SK-N-MC (cell line): ENCODE data around the gene ASRGL1.

ENCODE experiments used
- DNase-seq: peaks from one replicate; pipeline ENCODE4 v3.0.0-alpha.2; 2011; ENCODE audit warnings: low read depth, low spot score
- H3K27ac ChIP-seq: fragments of 200-600 bp; sonication (generic); 2 replicates; pipeline ENCODE4 v1.5.1; 2016; ENCODE audit warnings: mixed run types
- H3K36me3 ChIP-seq: fragments of 200-600 bp; sonication (generic); 2 replicates; pipeline ENCODE4 v1.6.1; 2017; ENCODE audit warnings: antibody characterized with exemption, low read length, mixed read lengths; ENCODE audit not compliant: insufficient read depth
- H3K4me3 ChIP-seq: fragments of 200-600 bp; sonication (generic); 2 replicates; pipeline ENCODE4 v1.5.1; 2016
- H3K9ac ChIP-seq: fragments of 200-600 bp; sonication (generic); 2 replicates; pipeline ENCODE4 v1.8.0; 2017; ENCODE audit warnings: mixed run types, mixed read lengths; ENCODE audit not compliant: insufficient read length
- H3K9me3 ChIP-seq: fragments of 200-600 bp; sonication (generic); 2 replicates; pipeline ENCODE4 v1.6.1; 2017; ENCODE audit warnings: low read depth, mild to moderate bottlenecking, antibody characterized with exemption, low read length, moderate library complexity, mixed read lengths
- EZH2 ChIP-seq: fragments of 200-600 bp; sonication (generic); IDR thresholded peaks from one replicate; pipeline ENCODE4 v1.6.1; 2017; ENCODE audit warnings: antibody characterized with exemption
- FOXP2 ChIP-seq: optimal IDR thresholded peaks from 2 replicates; pipeline ENCODE3; 2011; ENCODE audit warnings: mild to moderate bottlenecking, moderate library complexity; ENCODE audit not compliant: insufficient read depth; ENCODE audit errors: extremely low read length, control extremely low read depth
- POLR2AphosphoS5 ChIP-seq: IDR thresholded peaks from 2 replicates; pipeline ENCODE4 v1.6.1; 2012; ENCODE audit warnings: mild to moderate bottlenecking, low read depth, low read length, borderline replicate concordance

Gene ASRGL1

DNA sequence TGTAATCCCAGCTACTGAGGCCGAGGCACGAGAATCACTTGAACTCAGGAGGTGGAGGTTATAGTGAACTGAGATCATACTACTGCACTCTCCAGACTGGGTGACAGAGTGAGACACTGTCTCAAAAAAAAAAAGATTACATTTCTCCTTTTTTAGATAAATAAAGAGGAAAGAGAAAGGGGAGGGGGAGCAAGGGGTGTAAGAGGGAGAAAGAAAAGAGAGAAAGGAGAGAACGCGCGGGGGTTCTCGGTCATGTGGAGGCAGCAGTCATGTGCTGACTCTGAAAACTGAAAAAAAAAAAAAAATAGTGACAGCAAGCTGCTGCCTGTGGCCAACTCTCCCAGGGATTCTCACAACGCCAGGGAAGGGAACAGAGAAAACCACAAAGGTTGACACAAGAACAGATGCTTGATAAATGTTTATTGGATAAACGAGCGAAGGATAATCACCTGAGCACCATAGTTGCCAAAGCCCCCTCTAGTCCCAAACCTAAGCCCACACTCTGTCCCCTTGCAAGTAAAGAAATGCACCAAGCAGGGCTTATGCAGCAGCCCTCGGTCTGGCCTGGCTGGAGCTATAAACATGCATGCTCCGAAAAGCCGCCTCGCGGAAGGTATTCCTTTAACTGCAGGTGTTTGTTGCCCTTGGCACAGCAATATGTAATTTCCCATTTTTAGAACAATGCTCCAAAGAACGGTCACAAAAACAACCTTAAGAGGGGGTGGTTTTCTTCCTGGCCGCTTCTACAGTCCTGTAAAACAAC, 96.1 kb downstream of the ASRGL1 start:
- TF ChIP-seq EZH2: no peak
- TF ChIP-seq POLR2AphosphoS5: no peak
- TF ChIP-seq FOXP2: no peak
- Histone ChIP-seq H3K27ac (no peak overlapping the region), H3K9me3 (no peaks in the 10 kb centered on the region), H3K4me3 (no peak overlapping the region), H3K36me3 (no peaks in the 10 kb centered on the region), H3K9ac (no peak overlapping the region)
- DNase-seq: no peak

DNA sequence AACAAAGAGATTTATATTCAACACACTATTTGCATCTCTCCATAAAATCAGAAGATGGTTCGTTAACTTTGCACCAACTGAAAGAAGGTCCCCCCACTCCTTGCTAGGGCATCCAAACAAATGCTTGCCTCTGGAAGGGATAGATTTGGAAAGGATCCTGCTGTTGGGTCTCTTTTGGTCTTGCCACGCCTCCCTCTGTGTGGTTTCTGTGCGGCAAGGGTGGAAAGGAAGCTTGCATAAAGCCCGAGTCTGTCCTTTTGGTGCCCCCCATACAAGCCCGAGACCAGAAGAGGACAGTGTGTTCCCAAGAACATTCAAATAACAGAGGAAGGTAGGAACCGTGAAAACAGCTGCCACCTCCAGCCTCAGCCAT, 96.6 kb downstream of the ASRGL1 start:
- no peak for TF ChIP-seq POLR2AphosphoS5
- TF ChIP-seq FOXP2: no peak
- TF ChIP-seq EZH2: no peak
- Histone ChIP-seq H3K4me3 (no peak overlapping the region), H3K36me3 (no peaks in the 10 kb centered on the region), H3K9me3 (no peaks in the 10 kb centered on the region), H3K9ac (no peak overlapping the region), H3K27ac (no peak overlapping the region)
- no peak for DNase-seq

DNA sequence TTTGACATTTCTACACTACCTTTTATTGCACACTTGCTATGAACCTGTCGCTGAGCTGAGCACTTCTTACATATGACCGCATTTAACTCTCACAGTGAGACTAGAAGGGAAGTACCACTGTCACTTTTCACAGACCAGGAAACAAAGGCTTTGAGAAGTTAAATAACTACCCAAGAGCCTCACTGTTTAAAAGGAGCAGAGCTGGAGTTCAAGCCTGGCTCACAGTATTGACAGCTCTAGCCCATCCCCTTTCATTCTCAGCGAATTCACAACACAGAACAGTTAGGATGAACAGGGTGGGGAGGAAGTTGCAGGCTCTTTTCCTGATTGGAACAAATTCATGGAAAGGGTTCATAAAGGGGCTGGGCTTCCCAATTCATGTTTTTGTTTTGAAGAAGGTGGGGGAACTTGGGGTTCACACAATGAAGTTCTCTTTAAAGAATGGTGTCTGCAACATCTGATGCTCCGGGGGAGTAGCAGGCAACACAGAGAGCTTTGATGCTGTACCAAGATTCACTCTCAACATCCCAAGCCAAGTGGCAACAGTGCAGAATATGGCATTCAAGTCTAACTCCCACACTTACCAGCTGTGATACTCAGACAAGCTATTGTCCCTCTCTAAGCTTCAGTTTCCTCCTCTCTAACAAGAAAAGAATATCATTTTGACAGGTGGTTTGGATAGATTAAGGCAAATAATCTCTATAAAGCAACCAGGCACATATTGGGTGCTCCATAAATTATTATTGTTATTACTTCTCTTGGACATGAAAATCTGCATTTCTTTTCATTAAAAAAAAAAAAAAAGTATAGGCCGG, 98.8 kb downstream of the ASRGL1 start:
- H3K9ac ChIP-seq: no peak overlapping the region

DNA sequence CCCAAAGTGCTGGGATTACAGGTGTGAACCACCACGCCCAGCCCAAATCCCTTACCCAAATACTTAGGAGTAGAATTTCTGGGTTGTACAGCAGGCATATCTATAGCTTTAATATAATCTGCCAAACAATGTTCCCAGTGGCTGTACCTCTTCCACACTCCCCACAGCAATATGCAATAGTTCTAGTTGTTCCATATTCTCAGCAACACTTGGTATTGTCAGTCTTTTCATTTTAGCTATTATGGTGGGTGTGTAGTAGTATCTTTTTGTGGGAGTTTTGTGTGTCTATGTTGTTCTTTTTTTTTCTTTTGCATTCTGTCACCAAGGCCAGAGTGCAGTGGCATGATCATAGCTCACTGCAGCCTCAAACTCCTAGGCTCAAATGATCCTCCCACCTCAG, 100.4 kb downstream of the ASRGL1 start:
- H3K4me3 ChIP-seq: no peak overlapping the region
- H3K9me3 ChIP-seq: no peaks in the 10 kb centered on the region
- DNase-seq: no peak
- no peaks in the 10 kb centered on the region for H3K36me3 ChIP-seq
- TF ChIP-seq FOXP2 (no peak), POLR2AphosphoS5 (no peak), EZH2 (no peak)
- H3K27ac ChIP-seq: no peak overlapping the region
- no peak overlapping the region for H3K9ac ChIP-seq

More for the DNA sequence above, 98.8 kb downstream of the ASRGL1 start:
- H3K4me3 ChIP-seq: no peak overlapping the region
- no peaks in the 10 kb centered on the region for H3K9me3 ChIP-seq
- TF ChIP-seq EZH2 (no peak), FOXP2 (no peak), POLR2AphosphoS5 (no peak)
- H3K27ac ChIP-seq: no peak overlapping the region
- no peaks in the 10 kb centered on the region for H3K36me3 ChIP-seq
- no peak for DNase-seq

DNA sequence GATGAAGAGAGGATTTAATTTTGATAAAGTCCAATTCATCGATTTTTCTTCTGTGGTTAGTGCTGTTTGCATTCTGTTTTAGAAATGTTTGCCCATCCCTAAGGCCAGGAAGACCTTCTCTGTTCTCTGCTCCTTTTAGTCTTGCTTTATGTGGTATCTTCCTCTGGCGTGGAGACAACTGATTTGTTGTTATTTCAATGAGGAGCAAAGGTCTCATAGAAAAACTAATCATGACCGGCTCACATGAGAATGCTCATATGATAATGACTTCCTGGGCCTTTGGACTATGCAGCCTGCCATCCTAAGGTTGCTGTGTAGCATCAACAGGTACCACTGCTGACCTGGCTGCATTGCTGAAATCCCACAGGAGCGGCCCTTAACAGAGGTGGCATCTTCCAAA, 101.4 kb downstream of the ASRGL1 start:
- no peaks in the 10 kb centered on the region for H3K36me3 ChIP-seq
- no peak for TF ChIP-seq POLR2AphosphoS5
- no peak for TF ChIP-seq FOXP2
- no peak for TF ChIP-seq EZH2

DNA sequence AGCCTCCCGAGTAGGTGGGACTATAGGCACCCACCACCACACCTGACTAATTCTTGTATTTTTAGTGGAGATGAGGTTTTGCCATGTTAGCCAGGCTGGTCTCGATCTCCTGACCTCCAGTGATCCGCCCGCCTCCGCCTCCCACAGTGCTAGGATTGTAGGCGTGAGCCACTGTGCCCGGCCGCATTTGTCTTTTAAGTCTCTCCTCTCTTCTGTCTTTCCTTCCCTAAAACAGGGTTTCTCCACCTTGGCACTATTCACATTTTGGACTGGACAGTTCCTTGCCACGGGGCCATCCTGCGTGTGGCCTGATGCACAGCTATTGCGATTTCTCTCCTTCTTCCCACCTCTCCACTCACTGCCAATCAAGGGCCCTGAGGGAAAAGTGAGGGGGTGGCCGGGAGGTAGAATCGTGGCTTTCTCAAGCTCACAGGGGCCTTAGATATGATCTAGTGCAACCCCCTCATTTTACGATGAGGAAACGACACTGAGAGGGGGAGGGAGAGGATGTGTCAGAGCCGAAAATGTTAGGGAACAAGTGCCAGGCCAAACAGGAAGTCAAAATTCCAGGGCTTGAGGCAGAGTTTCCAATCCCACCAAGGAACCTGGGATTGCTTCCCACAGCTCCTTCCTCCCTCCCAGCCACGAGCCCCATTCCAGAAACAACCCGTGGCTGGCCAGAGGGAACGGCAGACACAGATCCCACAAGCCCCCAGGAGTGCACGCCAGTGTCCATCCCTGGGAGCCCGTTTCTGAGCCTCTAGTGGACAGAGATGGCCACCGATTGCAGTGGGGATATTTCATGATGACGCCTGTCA, 102.7 kb downstream of the ASRGL1 start:
- Histone ChIP-seq H3K9me3 (no peaks in the 10 kb centered on the region), H3K4me3 (no peak overlapping the region), H3K27ac (no peak overlapping the region), H3K9ac (no peak overlapping the region), H3K36me3 (no peaks in the 10 kb centered on the region)
- no peak for TF ChIP-seq FOXP2
- TF ChIP-seq EZH2: no peak
- TF ChIP-seq POLR2AphosphoS5: no peak
- no peak for DNase-seq

More for the DNA sequence above, 101.4 kb downstream of the ASRGL1 start:
- H3K4me3 ChIP-seq: no peak overlapping the region
- H3K9me3 ChIP-seq: no peaks in the 10 kb centered on the region
- H3K9ac ChIP-seq: no peak overlapping the region
- H3K27ac ChIP-seq: no peak overlapping the region
- no peak for DNase-seq
